ENCODE measurements around the gene HOMER3.

GRCh38 chr19:18982669-18983068, 41.7 kb upstream of the HOMER3 start:
- TF ChIP-seq CTCF (IDR thresholded peaks at IDR 0.05) (no peak), POLR2A (IDR thresholded peaks at IDR 0.05) (no peak)

All from heart left ventricle (tissue), 13 donors.